HUES64 (cell line): Measurements from ENCODE around the gene CROCC2. TPM values are rescaled to one million over a fixed set of nuclear protein-coding genes. Genes with fewer than 3 reads are reported as not detected.

Source experiments
- H3K27ac ChIP-seq: 2 replicates; pipeline ENCODE4 v1.7.0; 2013; ENCODE audit warnings: low read depth, low read length, inconsistent platforms
- H3K27me3 ChIP-seq: 2 replicates; pipeline ENCODE4 v1.6.1; 2013; ENCODE audit warnings: mild to moderate bottlenecking, low read length; ENCODE audit not compliant: insufficient read depth
- H3K36me3 ChIP-seq: 2 replicates; pipeline ENCODE4 v1.6.1; 2013; ENCODE audit warnings: mild to moderate bottlenecking, low read length; ENCODE audit not compliant: insufficient read depth
- H3K4me1 ChIP-seq: 2 replicates; pipeline ENCODE4 v1.6.1; 2013; ENCODE audit warnings: mild to moderate bottlenecking, low read length, moderate library complexity; ENCODE audit not compliant: insufficient read depth
- H3K4me3 ChIP-seq: 2 replicates; pipeline ENCODE4 v1.5.1; 2013; ENCODE audit warnings: mild to moderate bottlenecking, low read length, moderate library complexity
- H3K9ac ChIP-seq: 2 replicates; pipeline ENCODE4 v1.6.1; 2013; ENCODE audit warnings: mild to moderate bottlenecking, low read depth, low read length
- H3K9me3 ChIP-seq: 2 replicates; pipeline ENCODE4 v1.6.1; 2013; ENCODE audit warnings: low read depth, low read length; ENCODE audit not compliant: insufficient read depth
- WGBS: fragments of 150-250, 120-280 bp; methylation state at CpG from one replicate; pipeline ENCODE4 v1.1.7; 2013; ENCODE audit warnings: missing lambda C conversion rate; 5-methylcytosine and 5-hydroxymethylcytosine counted together
- polyA plus RNA-seq, 2 experiments: library from polyadenylated mRNA; stranded (reverse); fragments of 50-300 nt; gene quantifications; one replicate each; pipeline ENCODE4 v1.2.3, GENCODE V29; 2013

Gene CROCC2
- not detected for polyA plus RNA-seq (2013, experiment 1 of 2)
- not detected for polyA plus RNA-seq (2013, experiment 2 of 2)

DNA sequence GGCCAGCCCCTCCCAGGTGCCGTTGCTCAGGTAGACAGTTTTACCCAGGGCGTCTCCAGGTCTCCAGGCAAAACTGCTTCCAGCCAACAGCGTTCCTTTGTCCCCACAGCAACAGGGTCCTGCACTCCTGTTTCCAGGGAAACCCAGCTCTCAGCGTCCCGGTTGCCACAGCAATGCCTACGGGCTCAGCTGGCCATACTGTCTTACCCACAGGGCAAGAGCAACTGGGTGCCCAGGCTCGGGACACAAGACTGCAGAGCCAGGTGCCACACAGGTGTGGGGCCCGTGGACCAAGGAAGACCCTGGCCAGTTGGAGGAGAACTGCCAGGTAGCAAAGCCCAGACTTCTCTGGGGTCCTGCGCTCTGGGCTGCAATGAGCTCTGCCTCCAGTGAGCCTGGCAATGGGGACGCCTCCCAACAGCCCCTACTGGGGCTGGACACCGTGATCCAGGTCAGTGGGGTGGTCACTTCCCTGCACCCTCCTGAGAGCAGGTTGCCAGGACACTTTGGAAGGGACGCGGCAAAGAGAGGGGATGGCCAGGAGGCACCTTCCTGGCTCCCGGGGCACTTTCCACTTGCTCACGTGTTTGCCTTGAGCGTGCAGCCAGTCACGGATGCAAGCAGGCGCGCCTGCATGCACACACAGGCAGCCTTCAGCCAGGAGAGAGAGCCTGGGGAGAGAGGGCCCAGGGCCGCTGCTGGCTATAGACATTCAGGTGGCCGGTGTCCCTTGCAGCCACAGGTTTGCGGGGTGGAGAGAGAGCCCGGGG is at the start of gene CROCC2:
Gene CROCC2, plus strand, starts transcription at position 196 of the 770 bp plus-strand sequence. Its CDS starts 178 bp downstream, at position 374.
- no peaks in the 10 kb centered on the region for H3K4me1 ChIP-seq
- H3K9me3 ChIP-seq: no peaks in the 10 kb centered on the region
- H3K9ac ChIP-seq: no peak within 1 kb of the TSS
- H3K4me3 ChIP-seq: no peak within 1 kb of the TSS
- whole genome bisulfite sequencing: 90% methylated on average over 23 of the region's 23 CpGs
- H3K27ac ChIP-seq: no peak within 1 kb of the TSS
- no peaks in the 10 kb centered on the region for H3K27me3 ChIP-seq
- no peaks in the 10 kb centered on the region for H3K36me3 ChIP-seq

DNA sequence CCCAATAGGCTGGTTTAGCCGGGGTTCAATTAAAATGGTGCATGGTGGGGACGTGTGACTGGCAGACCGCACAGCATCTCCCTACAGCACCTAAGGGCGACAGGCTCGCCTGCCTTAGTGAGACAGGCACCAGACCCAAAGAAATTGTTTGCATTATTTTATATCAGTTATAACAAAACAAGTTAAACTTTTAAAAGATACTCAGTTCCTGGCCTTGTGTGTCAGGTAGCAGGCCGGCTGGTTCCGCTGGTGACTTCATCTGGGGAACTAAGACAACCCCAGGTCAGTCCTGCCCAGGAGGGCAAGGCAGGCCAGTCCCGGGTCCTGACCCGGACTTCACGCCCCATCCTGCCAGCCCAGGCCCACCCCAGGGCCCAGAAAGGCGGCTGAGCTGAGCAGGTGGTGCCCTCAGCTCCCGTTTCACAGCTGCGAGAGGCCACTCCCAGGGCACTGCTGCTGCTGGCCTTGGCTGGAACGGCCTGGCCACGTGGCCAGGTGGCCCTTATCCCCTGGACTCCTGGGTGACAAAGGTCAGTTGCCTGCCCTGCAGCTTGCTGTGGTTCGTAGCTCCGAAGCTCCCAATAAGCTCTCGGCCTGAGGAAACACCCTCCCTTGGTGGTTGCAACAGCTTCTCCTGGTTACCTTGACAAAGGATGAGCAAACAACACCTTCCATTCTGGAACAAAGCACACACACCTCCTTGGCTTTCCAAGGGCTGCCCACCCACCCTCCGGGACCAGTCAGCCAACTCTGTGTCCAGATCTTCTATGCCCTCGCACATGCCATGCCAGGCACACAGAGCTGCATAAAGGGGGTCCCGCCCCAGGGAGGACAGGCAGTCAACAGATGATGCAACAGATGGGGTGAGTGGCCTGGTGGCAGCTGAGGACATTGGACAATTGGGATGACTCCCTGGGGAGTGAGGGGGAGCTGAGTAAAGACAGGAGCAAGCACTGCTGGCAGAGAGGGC is 48.8 kb upstream of the CROCC2 start:
- no peak overlapping the region for H3K27ac ChIP-seq
- no peaks in the 10 kb centered on the region for H3K36me3 ChIP-seq
- H3K27me3 ChIP-seq: no peaks in the 10 kb centered on the region; the same call in 1 of the 2 replicates
- no peak overlapping the region for H3K9ac ChIP-seq
- no peak overlapping the region for H3K4me3 ChIP-seq
- WGBS: 90% methylated on average over 21 of the region's 21 CpGs
- no peaks in the 10 kb centered on the region; the same call in 1 of the 2 replicates for H3K9me3 ChIP-seq
- H3K4me1 ChIP-seq: no peaks in the 10 kb centered on the region

DNA sequence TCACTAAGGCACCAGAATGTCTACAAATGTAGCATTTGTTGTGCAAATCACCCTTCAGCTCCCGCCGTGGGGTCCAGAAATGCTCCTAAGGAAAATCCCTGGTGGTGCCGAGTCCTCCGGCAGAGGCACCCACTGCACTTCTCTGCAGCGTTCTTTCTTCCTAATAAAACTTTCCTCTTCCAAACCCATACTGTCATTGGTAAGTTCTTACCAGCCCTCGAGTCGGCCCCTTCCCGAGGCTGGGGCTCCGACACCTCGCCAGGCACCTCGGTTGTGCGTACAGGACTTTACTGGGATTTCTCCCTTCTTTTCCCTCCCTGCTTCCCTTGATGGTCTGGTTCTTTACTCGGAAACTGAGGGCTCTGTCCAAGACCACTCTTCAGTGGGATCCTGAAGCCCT is 47.8 kb upstream of the CROCC2 start:
- 94% methylated on average over 13 of the region's 13 CpGs for WGBS

DNA sequence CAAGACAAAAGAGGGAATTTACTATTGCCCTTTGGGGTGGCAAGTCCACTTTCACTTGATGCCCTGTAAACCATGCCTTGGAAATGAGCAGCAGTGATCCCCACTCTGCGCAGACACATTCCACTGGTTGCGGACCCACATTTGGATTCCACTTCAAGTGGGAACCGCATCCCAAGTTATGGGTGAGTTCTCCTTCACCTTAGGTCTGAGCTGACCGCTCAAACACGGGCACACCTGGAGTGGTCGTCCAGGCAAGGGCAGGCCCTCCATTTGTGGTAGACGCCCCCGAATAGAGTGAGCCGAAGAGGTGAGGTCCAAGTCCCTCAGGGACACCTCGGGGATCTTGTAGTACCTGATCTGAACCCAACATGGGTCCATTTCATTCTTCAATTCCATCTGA is 47.3 kb upstream of the CROCC2 start:
- no peaks in the 10 kb centered on the region for H3K4me1 ChIP-seq
- 94% methylated on average over 10 of the region's 10 CpGs for WGBS
- no peaks in the 10 kb centered on the region; the same call in 1 of the 2 replicates for H3K9me3 ChIP-seq

More for the DNA sequence above, 47.8 kb upstream of the CROCC2 start:
- no peaks in the 10 kb centered on the region; the same call in 1 of the 2 replicates for H3K9me3 ChIP-seq
- H3K27ac ChIP-seq: no peak overlapping the region
- no peak overlapping the region for H3K4me3 ChIP-seq
- H3K4me1 ChIP-seq: no peaks in the 10 kb centered on the region
- no peaks in the 10 kb centered on the region for H3K36me3 ChIP-seq
- no peaks in the 10 kb centered on the region; the same call in 1 of the 2 replicates for H3K27me3 ChIP-seq
- no peak overlapping the region for H3K9ac ChIP-seq

DNA sequence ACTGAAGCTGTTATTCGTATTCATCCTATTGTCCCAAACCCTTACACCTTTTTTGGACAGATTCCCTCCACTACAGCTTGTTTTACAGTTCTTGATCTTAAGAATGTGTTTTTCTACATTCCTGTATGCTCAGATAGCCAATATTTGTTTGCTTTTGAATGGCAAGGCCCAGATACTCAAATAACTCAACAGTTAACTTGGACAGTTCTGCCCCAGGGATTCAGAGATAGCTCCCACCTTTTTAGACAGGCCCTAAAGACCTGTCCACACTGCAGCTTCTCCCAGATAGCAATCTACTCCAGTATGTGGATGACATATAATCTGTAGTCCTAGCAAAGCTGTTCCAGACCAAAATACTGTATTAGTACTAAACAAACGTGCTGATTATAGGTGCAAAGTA is 44.6 kb upstream of the CROCC2 start:
- no peaks in the 10 kb centered on the region for H3K9me3 ChIP-seq
- 98% methylated on average over 2 of the region's 2 CpGs for WGBS
- no peak overlapping the region for H3K4me3 ChIP-seq
- no peaks in the 10 kb centered on the region for H3K36me3 ChIP-seq
- no peak overlapping the region for H3K27ac ChIP-seq
- H3K4me1 ChIP-seq: no peaks in the 10 kb centered on the region
- H3K27me3 ChIP-seq: no peaks in the 10 kb centered on the region; the same call in 1 of the 2 replicates
- no peak overlapping the region for H3K9ac ChIP-seq

More for the DNA sequence above, 47.3 kb upstream of the CROCC2 start:
- Histone ChIP-seq H3K36me3 (no peaks in the 10 kb centered on the region), H3K27me3 (no peaks in the 10 kb centered on the region; the same call in 1 of the 2 replicates), H3K9ac (no peak overlapping the region), H3K4me3 (no peak overlapping the region), H3K27ac (no peak overlapping the region)

DNA sequence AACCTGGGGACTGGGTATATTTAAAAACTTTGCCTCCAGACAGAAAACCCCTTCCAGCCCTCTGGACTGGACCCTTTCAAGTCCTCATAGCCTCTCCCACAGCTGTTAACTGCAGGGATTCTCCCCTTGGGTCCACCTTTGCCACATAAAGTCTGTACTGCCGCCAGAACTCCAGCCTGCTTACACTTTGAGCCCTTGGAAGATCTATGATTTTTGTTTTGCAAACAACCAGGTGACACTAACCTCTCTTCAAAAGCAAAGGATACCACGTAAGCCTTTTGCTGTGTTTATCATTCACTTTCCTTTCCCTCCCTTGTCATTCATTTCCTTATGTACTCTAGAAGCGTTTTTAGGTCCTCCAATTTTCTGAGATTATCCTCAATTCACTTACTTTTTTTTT is 41.7 kb upstream of the CROCC2 start:
- H3K9ac ChIP-seq: no peak overlapping the region
- H3K4me3 ChIP-seq: no peak overlapping the region
- no peak overlapping the region for H3K27ac ChIP-seq
- no peaks in the 10 kb centered on the region for H3K27me3 ChIP-seq
- H3K9me3 ChIP-seq: no peaks in the 10 kb centered on the region
- no peaks in the 10 kb centered on the region for H3K4me1 ChIP-seq
- WGBS: 83% methylated on average over 3 of the region's 3 CpGs
- no peaks in the 10 kb centered on the region for H3K36me3 ChIP-seq

DNA sequence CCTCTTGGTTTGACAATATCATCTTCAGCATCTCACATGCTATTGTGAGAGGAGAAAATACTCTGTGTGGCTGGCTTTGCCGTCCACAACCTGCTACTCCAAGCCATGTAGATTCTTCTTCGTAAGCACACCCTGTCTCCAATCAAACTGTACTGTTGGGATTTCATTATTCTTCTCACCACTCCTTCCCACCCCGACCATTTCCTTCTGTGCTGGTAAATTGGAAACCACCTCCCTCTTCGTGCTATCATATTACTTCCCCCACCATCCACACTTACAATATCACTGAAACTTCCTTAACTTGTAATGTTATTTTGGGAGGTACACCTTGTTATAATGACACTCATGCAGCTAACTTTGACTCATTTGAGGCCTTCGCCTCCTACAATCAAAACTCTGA is 40.7 kb upstream of the CROCC2 start:
- H3K4me3 ChIP-seq: no peak overlapping the region
- H3K27me3 ChIP-seq: no peaks in the 10 kb centered on the region
- 93% methylated on average over 5 of the region's 5 CpGs for WGBS
- H3K4me1 ChIP-seq: no peaks in the 10 kb centered on the region
- no peak overlapping the region for H3K9ac ChIP-seq
- no peaks in the 10 kb centered on the region for H3K36me3 ChIP-seq
- H3K9me3 ChIP-seq: no peaks in the 10 kb centered on the region
- no peak overlapping the region for H3K27ac ChIP-seq

DNA sequence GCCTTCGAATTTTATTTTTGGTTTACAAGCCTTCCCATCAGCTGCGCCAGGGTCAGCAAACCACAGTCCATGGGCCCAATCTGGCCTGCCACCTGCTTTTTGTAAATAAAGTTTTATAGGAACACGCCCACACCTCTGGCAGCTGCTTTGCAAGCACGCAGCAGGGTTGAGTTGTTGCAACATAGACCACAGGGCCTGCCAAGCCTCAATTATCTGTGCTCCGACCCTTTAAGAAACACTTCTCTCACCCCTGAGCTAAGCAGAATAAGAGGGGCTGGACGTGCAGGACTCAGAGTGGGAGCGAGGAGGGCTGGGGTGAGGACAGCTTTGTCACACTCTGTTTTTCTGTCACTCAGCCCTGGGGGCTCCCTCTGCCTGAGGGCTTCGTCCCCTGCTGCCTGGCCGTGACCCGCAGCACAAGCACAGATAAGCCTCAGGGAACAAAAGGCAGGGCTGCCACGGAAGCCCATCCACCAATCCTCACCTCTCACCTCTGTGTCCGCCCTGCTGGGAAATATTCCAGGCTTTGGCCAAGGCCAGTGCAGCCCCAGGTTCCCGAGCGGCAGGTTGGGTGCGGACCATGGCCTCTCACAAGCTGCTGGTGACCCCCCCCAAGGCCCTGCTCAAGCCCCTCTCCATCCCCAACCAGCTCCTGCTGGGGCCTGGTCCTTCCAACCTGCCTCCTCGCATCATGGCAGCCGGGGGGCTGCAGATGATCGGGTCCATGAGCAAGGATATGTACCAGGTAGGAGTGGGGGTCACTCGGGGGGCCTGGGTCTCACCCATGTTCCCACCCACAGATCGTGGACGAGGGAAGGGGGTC is 37.6 kb upstream of the CROCC2 start, which contains the start of gene AGXT:
Gene AGXT, plus strand, starts transcription at position 539 of the 823 bp plus-strand sequence. Its CDS starts 42 bp downstream, at position 581.
- no peaks in the 10 kb centered on the region for H3K36me3 ChIP-seq
- 88% methylated on average over 21 of the region's 21 CpGs for WGBS
- no peaks in the 10 kb centered on the region for H3K9me3 ChIP-seq
- no peak within 1 kb of the TSS for H3K27ac ChIP-seq
- H3K27me3 ChIP-seq: no peaks in the 10 kb centered on the region
- no peak within 1 kb of the TSS for H3K4me3 ChIP-seq
- no peaks in the 10 kb centered on the region for H3K4me1 ChIP-seq
- no peak within 1 kb of the TSS for H3K9ac ChIP-seq

DNA sequence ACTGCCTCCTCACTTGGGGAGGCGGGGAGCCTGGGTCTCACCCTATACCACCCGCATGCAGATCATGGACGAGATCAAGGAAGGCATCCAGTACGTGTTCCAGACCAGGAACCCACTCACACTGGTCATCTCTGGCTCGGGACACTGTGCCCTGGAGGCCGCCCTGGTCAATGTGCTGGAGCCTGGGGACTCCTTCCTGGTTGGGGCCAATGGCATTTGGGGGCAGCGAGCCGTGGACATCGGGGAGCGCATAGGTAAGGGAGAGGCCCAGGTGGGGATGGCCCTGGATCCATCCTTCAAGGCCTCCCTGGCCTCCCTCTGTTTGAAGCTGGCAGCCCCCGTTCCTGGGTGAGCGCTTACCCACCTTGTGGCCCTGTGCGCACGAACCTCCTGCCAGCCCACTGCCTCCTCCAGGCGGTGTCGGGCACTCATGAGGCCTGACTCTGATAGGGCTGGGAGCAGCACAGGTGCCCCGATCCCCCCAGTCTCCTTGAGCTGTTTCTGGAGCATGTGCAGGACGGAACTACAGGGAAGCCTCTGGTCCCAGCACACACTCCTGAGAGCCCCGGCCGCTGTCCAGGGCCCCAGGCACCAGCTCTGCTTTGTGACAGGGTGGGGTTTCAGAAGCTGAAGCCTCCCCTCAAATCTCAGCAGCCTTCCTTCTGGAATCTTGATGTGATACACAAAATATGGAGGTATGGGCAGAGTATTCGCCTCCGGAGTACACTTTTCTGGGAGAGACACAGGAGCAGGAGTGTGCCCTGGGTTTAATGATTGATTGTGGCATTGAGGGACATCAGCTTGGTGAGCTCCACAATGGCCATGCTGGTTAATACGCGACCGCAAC is 36.8 kb upstream of the CROCC2 start:
- H3K36me3 ChIP-seq: no peaks in the 10 kb centered on the region
- H3K27ac ChIP-seq: no peak overlapping the region
- H3K9ac ChIP-seq: no peak overlapping the region
- 95% methylated on average over 25 of the region's 25 CpGs for WGBS
- no peaks in the 10 kb centered on the region for H3K4me1 ChIP-seq
- H3K9me3 ChIP-seq: no peaks in the 10 kb centered on the region
- no peak overlapping the region for H3K4me3 ChIP-seq
- no peaks in the 10 kb centered on the region for H3K27me3 ChIP-seq
